ENCODE results near the gene ZG16.

GRCh38 chr16:29736764-29737163 lies 41.3 kb upstream of the ZG16 start:
- TF ChIP-seq EZH2 (IDR thresholded peaks at IDR 0.05; ENCODE audit: borderline replicate concordance) (no peak), CTCF (IDR thresholded peaks at IDR 0.05; ENCODE audit: poor library complexity) (no peak)
